SK-N-SH (cell line): Measurements from ENCODE around the gene EEF1E1. TPM values are rescaled to one million over a fixed set of nuclear protein-coding genes. Genes with fewer than 3 reads are reported as not detected.

Source experiments
- CTCF ChIA-PET: fragments of 300-600, 350-600 bp; formaldehyde crosslinking; extraction: SDS; loops from one replicate; lab custom pipeline; 2021; lab: Yijun Ruan, JAX
- POLR2A ChIA-PET: fragments of 350-600 bp; sonication (Branson Sonifier 250); formaldehyde crosslinking; extraction: SDS; loops from one replicate; lab custom pipeline; 2020; ENCODE audit warnings: antibody characterized with exemption, inconsistent platforms; lab: Yijun Ruan, JAX
- DNase-seq: peaks from one replicate; pipeline ENCODE4 v3.0.0; 2012
- H2AFZ ChIP-seq: fragments of 200-600 bp; sonication (generic); 2 replicates; pipeline ENCODE4 v1.8.1; 2016; ENCODE audit warnings: antibody characterized with exemption, mild to moderate bottlenecking, low read depth
- H3F3A ChIP-seq: fragments of 200-600 bp; sonication (generic); replicated peaks from 2 replicates; pipeline ENCODE3; 2016; ENCODE audit warnings: antibody characterized with exemption, mild to moderate bottlenecking; ENCODE audit not compliant: insufficient read depth
- H3K27ac ChIP-seq, 2 experiments: fragments of 200-500 bp in 1 of 2; fragments of 200-600 bp in 1 of 2; sonication (Bioruptor generic) in 1 of 2; sonication (generic), shearing (Covaris generic) in 1 of 2; 2 replicates each; pipeline versions ENCODE4 v1.5.1 to v1.6.1; 2014 to 2016; ENCODE audit warnings: low read depth in 2 of 2, inconsistent platforms in 1 of 2, low read length in 1 of 2, mild to moderate bottlenecking in 1 of 2, mixed read lengths in 1 of 2
- H3K27me3 ChIP-seq: fragments of 200-600 bp; sonication (generic), shearing (Covaris generic); 2 replicates; pipeline ENCODE4 v1.6.1; 2016; ENCODE audit warnings: mixed run types; ENCODE audit not compliant: insufficient read depth
- H3K36me3 ChIP-seq, 2 experiments: fragments of 200-500 bp in 1 of 2; fragments of 200-600 bp in 1 of 2; sonication (Bioruptor generic) in 1 of 2; sonication (generic) in 1 of 2; replicated peaks in 1 of 2; 2 replicates each; pipeline versions ENCODE3 to v1.5.1; 2014 to 2016; ENCODE audit warnings: low read length in 1 of 2, mild to moderate bottlenecking in 1 of 2; ENCODE audit not compliant: insufficient read depth in 2 of 2, control insufficient read depth in 1 of 2
- H3K4me1 ChIP-seq, 2 experiments: fragments of 200-500 bp in 1 of 2; fragments of 200-600 bp in 1 of 2; sonication (Bioruptor generic) in 1 of 2; sonication (generic), shearing (Covaris generic) in 1 of 2; 2 replicates each; pipeline versions ENCODE4 v1.5.1 to v1.6.1; 2014 to 2016; ENCODE audit warnings: low read depth in 1 of 2, low read length in 1 of 2, mixed run types in 1 of 2; ENCODE audit not compliant: insufficient read depth in 2 of 2, control insufficient read depth in 1 of 2
- H3K4me2 ChIP-seq: fragments of 200-600 bp; sonication (generic), shearing (Covaris generic); 2 replicates; pipeline ENCODE4 v1.6.1; 2017; ENCODE audit warnings: mixed run types
- H3K4me3 ChIP-seq, 2 experiments: fragments of 200-500 bp in 1 of 2; fragments of 200-600 bp in 1 of 2; sonication (Bioruptor generic) in 1 of 2; sonication (generic), shearing (Covaris generic) in 1 of 2; 2 replicates each; pipeline versions ENCODE4 v1.5.1 to v1.8.1; 2014 to 2016; ENCODE audit warnings: low read depth in 2 of 2, inconsistent platforms in 1 of 2, low read length in 1 of 2, mild to moderate bottlenecking in 1 of 2, mixed read lengths in 1 of 2, moderate library complexity in 1 of 2
- H3K79me2 ChIP-seq: fragments of 200-600 bp; sonication (generic); 2 replicates; pipeline ENCODE4 v1.8.1; 2017; ENCODE audit warnings: mild to moderate bottlenecking; ENCODE audit not compliant: insufficient read depth
- H3K9ac ChIP-seq: fragments of 200-600 bp; sonication (generic); 2 replicates; pipeline ENCODE4 v1.6.1; 2017; ENCODE audit warnings: mixed run types
- H3K9me2 ChIP-seq: fragments of 200-600 bp; sonication (generic); 2 replicates; pipeline ENCODE4 v1.6.1; 2017; ENCODE audit warnings: mixed run types
- H3K9me3 ChIP-seq: fragments of 200-600 bp; sonication (generic); 2 replicates; pipeline ENCODE4 v1.6.1; 2017; ENCODE audit warnings: mixed run types, mild to moderate bottlenecking, moderate library complexity
- H4K20me1 ChIP-seq: fragments of 200-600 bp; sonication (generic); 2 replicates; pipeline ENCODE4 v1.6.1; 2017; ENCODE audit warnings: mild to moderate bottlenecking, mixed run types; ENCODE audit not compliant: insufficient read depth
- CHD2 ChIP-seq: fragments of 150-350 bp; IDR thresholded peaks from 2 replicates; pipeline ENCODE4 v1.6.1; 2018; ENCODE audit warnings: low read length; ENCODE audit not compliant: partially characterized antibody
- CTCF ChIP-seq: fragments of 200-600 bp; sonication (generic); IDR thresholded peaks from 2 replicates; pipeline ENCODE4 v1.6.1; 2017; ENCODE audit warnings: antibody characterized with exemption, mild to moderate bottlenecking, moderate library complexity
- ELF1 ChIP-seq: IDR thresholded peaks from 2 replicates; pipeline ENCODE4 v1.4.0; 2012
- EP300 ChIP-seq, 2 experiments: IDR thresholded peaks; 2 replicates each; pipeline versions ENCODE4 v1.4.0 to v1.6.1; 2012; ENCODE audit warnings: borderline replicate concordance in 1 of 2, low read depth in 1 of 2, low read length in 1 of 2
- EZH2phosphoT487 ChIP-seq: fragments of 200-600 bp; sonication (generic); IDR thresholded peaks from 2 replicates; pipeline ENCODE4 v1.6.1; 2017; ENCODE audit warnings: low read depth, mixed run types, mild to moderate bottlenecking, antibody characterized with exemption, moderate library complexity, borderline replicate concordance
- FOXJ3 ChIP-seq: sonication (generic); formaldehyde crosslinking; IDR thresholded peaks from 2 replicates; pipeline ENCODE4 v1.5.1; 2020; ENCODE audit warnings: mild to moderate bottlenecking, missing genetic modification reagents
- FOXM1 ChIP-seq: IDR thresholded peaks from 2 replicates; pipeline ENCODE4 v1.4.0; 2012; ENCODE audit warnings: low read depth, mild to moderate bottlenecking
- GABPA ChIP-seq: IDR thresholded peaks from 2 replicates; pipeline ENCODE4 v1.4.0; 2012; ENCODE audit warnings: low read depth, mild to moderate bottlenecking
- IRF3 ChIP-seq: fragments of 150-350 bp; IDR thresholded peaks from 2 replicates; pipeline ENCODE4 v1.6.1; 2016; ENCODE audit warnings: mild to moderate bottlenecking, low read depth, low read length
- NFIC ChIP-seq: IDR thresholded peaks from 2 replicates; pipeline ENCODE4 v1.4.0; 2012; ENCODE audit warnings: borderline replicate concordance
- PBX3 ChIP-seq: IDR thresholded peaks from 2 replicates; pipeline ENCODE4; 2012
- RCOR1 ChIP-seq: fragments of 150-350 bp; IDR thresholded peaks from 2 replicates; pipeline ENCODE4 v1.6.1; 2017; ENCODE audit warnings: antibody characterized with exemption, low read length
- REST ChIP-seq: IDR thresholded peaks from 2 replicates; pipeline ENCODE4 v1.6.1; 2012; ENCODE audit warnings: mild to moderate bottlenecking, low read depth, low read length, moderate library complexity
- RFX5 ChIP-seq: IDR thresholded peaks from 2 replicates; pipeline ENCODE4 v1.6.1; 2012; ENCODE audit warnings: mild to moderate bottlenecking, improper control_type of control experiment, low read length
- RXRA ChIP-seq: IDR thresholded peaks from 2 replicates; pipeline ENCODE4 v1.4.0; 2012; ENCODE audit warnings: low read depth, mild to moderate bottlenecking, borderline replicate concordance
- SIN3A ChIP-seq: IDR thresholded peaks from 2 replicates; pipeline ENCODE4 v1.6.1; 2012; ENCODE audit warnings: low read depth, mild to moderate bottlenecking, low read length, moderate library complexity, borderline replicate concordance
- TEAD4 ChIP-seq: IDR thresholded peaks from 2 replicates; pipeline ENCODE4 v1.4.0; 2012; ENCODE audit warnings: mild to moderate bottlenecking, borderline replicate concordance; ENCODE audit not compliant: insufficient read depth
- USF1 ChIP-seq: IDR thresholded peaks from 2 replicates; pipeline ENCODE4 v1.4.0; 2012; ENCODE audit warnings: low read depth, borderline replicate concordance
- YY1 ChIP-seq: IDR thresholded peaks from 2 replicates; pipeline ENCODE4 v1.4.0; 2012; ENCODE audit warnings: low read depth, mild to moderate bottlenecking
- WGBS: methylation state at CpG from one replicate; pipeline ENCODE4 v1.1.6; 2017; ENCODE audit warnings: low lambda C conversion rate; 5-methylcytosine and 5-hydroxymethylcytosine counted together
- polyA plus RNA-seq, 3 experiments: library from polyadenylated mRNA; depleted of rRNA; stranded (reverse); fragments of >200 nt; gene quantifications; 2 replicates each; pipeline ENCODE4 v1.2.3, GENCODE V29; 2012

The EEF1E1 gene
- polyA plus RNA-seq, 1 of the 3 experiments (the other 2 are of a cell fraction) = 60.8 TPM

- ChIA-PET POLR2A (no interaction called here), CTCF (interaction anchor here (0.7 kb wide), 1 partner anchor 192 kb away, joined by 3 read pairs; no protein-coding TSS in a partner anchor)
- no peaks in the 10 kb centered on the region for H4K20me1 ChIP-seq
- H3K9ac ChIP-seq = no peak overlapping the region
- H2AFZ ChIP-seq = no peak overlapping the region
- no peak for DNase-seq
- no peaks in the 10 kb centered on the region for H3K9me3 ChIP-seq
- no peak overlapping the region for H3K27ac ChIP-seq
- H3K36me3 ChIP-seq = peaks cover 16 to 24% of the 10 kb centered on the region in 2 experiments
- H3K9me2 ChIP-seq = no peaks in the 10 kb centered on the region
- H3K79me2 ChIP-seq = peaks cover 57% of the 10 kb centered on the region
- peak overlapping the region; percentile 40; the same call in 1 of the 2 replicates for H3K4me2 ChIP-seq
- H3K4me1 ChIP-seq = peaks cover 7 to 9% of the 10 kb centered on the region in 2 experiments; a peak in 3 of 4 replicates
- TF ChIP-seq IRF3 (no peak), EP300 (IDR thresholded peaks at IDR 0.05; ENCODE audit: borderline replicate concordance in 1 of 2, low read depth in 1 of 2, low read length in 1 of 2) (no peak), RCOR1 (no peak), GABPA (no peak), YY1 (no peak), RFX5 (no peak), USF1 (no peak), FOXM1 (no peak), CTCF (no peak), NFIC (no peak), REST (no peak), EZH2phosphoT487 (no peak), RXRA (no peak), ELF1 (no peak), FOXJ3 (CRISPR knock-in tag) (no peak), CHD2 (no peak), TEAD4 (no peak), SIN3A (no peak), PBX3 (no peak)
- TF ChIP-seq, all 33 proteins: peak for 0
- H3K4me3 ChIP-seq = no peak overlapping the region
- no peaks in the 10 kb centered on the region for H3K27me3 ChIP-seq
- H3F3A ChIP-seq = no peaks in the 10 kb centered on the region
- 92% methylated on average over 8 of the region's 8 CpGs for WGBS
Observed at GRCh38 chr6:8100159-8100854, 2.0 kb downstream of the EEF1E1 start.
